Osteocyte (in vitro differentiated cells): ENCODE measurements around the gene KRT4. TPM values are rescaled to one million over a fixed set of nuclear protein-coding genes. Genes with fewer than 3 reads are reported as not detected.
"Not testable (repeated sequence)": the region's sequence is repeated elsewhere in the genome, so short reads cannot be mapped to it uniquely, and the experiment has no call there.

Source experiments
- DNase-seq: peaks from one replicate; pipeline ENCODE4 v3.0.0; 2021; ENCODE audit warnings: mixed read lengths; ENCODE audit not compliant: unreplicated experiment; ENCODE audit errors: extremely low spot score
- H3K27ac Mint-ChIP-seq: one replicate; pipeline ENCODE4 v1.8.0; 2021; ENCODE audit warnings: mild to moderate bottlenecking, mixed read lengths; ENCODE audit not compliant: unreplicated experiment
- H3K27me3 Mint-ChIP-seq: one replicate; pipeline ENCODE4 v1.8.0; 2021; ENCODE audit warnings: mixed read lengths; ENCODE audit not compliant: unreplicated experiment
- H3K36me3 Mint-ChIP-seq: one replicate; pipeline ENCODE4 v1.8.0; 2021; ENCODE audit warnings: mixed read lengths; ENCODE audit not compliant: unreplicated experiment
- H3K4me1 Mint-ChIP-seq: one replicate; pipeline ENCODE4 v1.8.0; 2021; ENCODE audit warnings: mixed read lengths; ENCODE audit not compliant: unreplicated experiment
- H3K4me3 Mint-ChIP-seq: one replicate; pipeline ENCODE4 v1.8.0; 2021; ENCODE audit warnings: mild to moderate bottlenecking, moderate library complexity, mixed read lengths; ENCODE audit not compliant: unreplicated experiment
- H3K9me3 Mint-ChIP-seq: one replicate; pipeline ENCODE4 v1.8.0; 2021; ENCODE audit warnings: mixed read lengths; ENCODE audit not compliant: unreplicated experiment
- CTCF ChIP-seq: fragments of 200-600 bp; sonication (generic); IDR thresholded peaks from 2 replicates; pipeline ENCODE4 v1.5.0; 2021; ENCODE audit warnings: antibody characterized with exemption, mild to moderate bottlenecking, moderate library complexity
- total RNA-seq: library from RNA; stranded (reverse); gene quantifications from 2 replicates; pipeline ENCODE4 v1.2.1, GENCODE V29; 2021

Gene KRT4
- total RNA-seq, 1 donor from 2014 or later, result not detected

GRCh38 chr12:52797529-52797894 lies 16.4 kb downstream of the KRT4 start:
- no peaks in the 10 kb centered on the region for H3K36me3 Mint-ChIP-seq
- TF ChIP-seq CTCF, result no peak
- H3K27ac Mint-ChIP-seq, result no peak overlapping the region
- H3K9me3 Mint-ChIP-seq, result no peaks in the 10 kb centered on the region
- no peak overlapping the region for H3K4me3 Mint-ChIP-seq
- no peaks in the 10 kb centered on the region for H3K4me1 Mint-ChIP-seq
- H3K27me3 Mint-ChIP-seq, result peaks cover 33% of the 10 kb centered on the region
- DNase-seq, result no peak

- peaks cover 30% of the 10 kb centered on the region for H3K27me3 Mint-ChIP-seq
- H3K4me1 Mint-ChIP-seq, result no peaks in the 10 kb centered on the region
- no peak overlapping the region for H3K27ac Mint-ChIP-seq
- TF ChIP-seq CTCF, result no peak
- no peaks in the 10 kb centered on the region for H3K36me3 Mint-ChIP-seq
- no peaks in the 10 kb centered on the region for H3K9me3 Mint-ChIP-seq
- H3K4me3 Mint-ChIP-seq, result no peak overlapping the region
- DNase-seq, result no peak
Measured at GRCh38 chr12:52796839-52797528, 16.9 kb downstream of the KRT4 start.

GRCh38 chr12:52796429-52796794 lies 17.5 kb downstream of the KRT4 start:
- Mint-ChIP-seq H3K9me3 (no peaks in the 10 kb centered on the region), H3K36me3 (no peaks in the 10 kb centered on the region), H3K4me3 (no peak overlapping the region), H3K4me1 (no peaks in the 10 kb centered on the region), H3K27ac (no peak overlapping the region), H3K27me3 (peaks cover 31% of the 10 kb centered on the region)
- TF ChIP-seq CTCF, result no peak
- DNase-seq, result no peak

GRCh38 chr12:52795694-52796428 lies 18.1 kb downstream of the KRT4 start, which contains the start of gene KRT3:
Gene KRT3 (minus strand): TSS chr12:52796117. CDS start chr12:52796042, 75 bp downstream.
- no peak within 1 kb of the TSS for H3K4me3 Mint-ChIP-seq

GRCh38 chr12:52795332-52795674 lies 18.6 kb downstream of the KRT4 start:
- H3K9me3 Mint-ChIP-seq, H3K4me3 Mint-ChIP-seq, DNase-seq, H3K27ac Mint-ChIP-seq, H3K36me3 Mint-ChIP-seq, H3K4me1 Mint-ChIP-seq: not testable (repeated sequence)
- peaks cover 31% of the 10 kb centered on the region for H3K27me3 Mint-ChIP-seq

More at GRCh38 chr12:52795694-52796428, 18.1 kb downstream of the KRT4 start, which contains the start of gene KRT3:
- TF ChIP-seq CTCF, result no peak
- H3K27ac Mint-ChIP-seq, result no peak within 1 kb of the TSS
- H3K27me3 Mint-ChIP-seq, result peaks cover 31% of the 10 kb centered on the region
- DNase-seq, result no peak
- no peaks in the 10 kb centered on the region for H3K4me1 Mint-ChIP-seq
- H3K9me3 Mint-ChIP-seq, result no peaks in the 10 kb centered on the region
- H3K36me3 Mint-ChIP-seq, result no peaks in the 10 kb centered on the region
